IMR-90 (cell line): Measurements from ENCODE around the gene RFX2. TPM values are rescaled to one million over a fixed set of nuclear protein-coding genes. Genes with fewer than 3 reads are reported as not detected.

Experiments
- ATAC-seq: fragments of 200-7000 bp; cut with Tn5 transposase; 2 replicates; pipeline ENCODE4 v1.9.1; 2020; ENCODE audit warnings: low read depth, mild to moderate bottlenecking, moderate library complexity
- BruUV-seq: library from RNA; stranded (reverse); fragments of 400-500 nt; replicated peaks from 2 replicates; lab custom pipeline; 2021; lab: Mats Ljungman, UMichigan
- CTCF ChIA-PET: fragments of 300-600 bp; formaldehyde crosslinking; extraction: SDS; loops from one replicate; lab custom pipeline; 2021; ENCODE audit warnings: antibody characterized with exemption; lab: Yijun Ruan, JAX
- POLR2A ChIA-PET: fragments of 300-600 bp; sonication (Branson Sonifier 250); formaldehyde crosslinking; loops from one replicate; lab custom pipeline; 2022; ENCODE audit warnings: antibody characterized with exemption; ENCODE audit not compliant: unreplicated experiment; lab: Charles Lee
- DNase-seq: peaks from one replicate; pipeline ENCODE4 v3.0.0; 2013
- H2AFZ ChIP-seq: replicated peaks from 2 replicates; pipeline ENCODE3; 2013; ENCODE audit warnings: low read length, mild to moderate bottlenecking; ENCODE audit not compliant: poor library complexity
- H2AK5ac ChIP-seq: 2 replicates; pipeline ENCODE4 v1.6.1; 2013; ENCODE audit warnings: low read depth, low read length, inconsistent platforms
- H2AK9ac ChIP-seq: replicated peaks from 2 replicates; pipeline ENCODE3; 2013; ENCODE audit warnings: mild to moderate bottlenecking, low read depth, low read length, moderate library complexity; ENCODE audit not compliant: poor library complexity
- H2BK120ac ChIP-seq: 2 replicates; pipeline ENCODE4 v1.6.1; 2013; ENCODE audit warnings: low read depth, low read length, inconsistent platforms
- H2BK15ac ChIP-seq: 3 replicates; pipeline ENCODE4 v1.6.1; 2013; ENCODE audit warnings: low read depth, low read length, inconsistent platforms
- H2BK20ac ChIP-seq: 2 replicates; pipeline ENCODE4 v1.6.1; 2013; ENCODE audit warnings: low read depth, mild to moderate bottlenecking, inconsistent platforms, low read length, moderate library complexity
- H2BK5ac ChIP-seq: 2 replicates; pipeline ENCODE4 v1.6.1; 2013; ENCODE audit warnings: mild to moderate bottlenecking, low read depth, low read length, inconsistent platforms; ENCODE audit not compliant: poor library complexity, severe bottlenecking
- H3K14ac ChIP-seq: replicated peaks from 2 replicates; pipeline ENCODE4 v1.6.1; 2013; ENCODE audit warnings: low read depth, low read length, inconsistent platforms
- H3K18ac ChIP-seq: 2 replicates; pipeline ENCODE4 v1.6.1; 2013; ENCODE audit warnings: low read depth, low read length, control low read depth
- H3K23ac ChIP-seq: 2 replicates; pipeline ENCODE4 v1.6.1; 2013; ENCODE audit warnings: low read depth, low read length, inconsistent platforms
- H3K27ac ChIP-seq: 2 replicates; pipeline ENCODE4 v1.5.1; 2013; ENCODE audit warnings: mild to moderate bottlenecking, control low read depth, low read length; ENCODE audit not compliant: insufficient read depth
- H3K27me3 ChIP-seq: 2 replicates; pipeline ENCODE4 v1.6.1; 2013; ENCODE audit warnings: low read length; ENCODE audit not compliant: control insufficient read depth, insufficient read depth
- H3K36me3 ChIP-seq: 2 replicates; pipeline ENCODE4 v1.6.1; 2013; ENCODE audit warnings: low read length, mixed read lengths; ENCODE audit not compliant: control insufficient read depth, insufficient read depth
- H3K4ac ChIP-seq: 2 replicates; pipeline ENCODE4 v1.6.1; 2013; ENCODE audit warnings: low read depth, low read length, inconsistent platforms
- H3K4me1 ChIP-seq: 2 replicates; pipeline ENCODE4 v1.6.1; 2013; ENCODE audit warnings: low read length, mixed read lengths; ENCODE audit not compliant: control insufficient read depth, insufficient read depth
- H3K4me2 ChIP-seq: 2 replicates; pipeline ENCODE4 v1.6.1; 2013; ENCODE audit warnings: low read depth, mild to moderate bottlenecking, control low read depth, low read length, moderate library complexity
- H3K4me3 ChIP-seq: 2 replicates; pipeline ENCODE4 v1.5.1; 2013; ENCODE audit warnings: low read depth, mild to moderate bottlenecking, control low read depth, low read length, moderate library complexity; ENCODE audit not compliant: insufficient read depth
- H3K56ac ChIP-seq: 2 replicates; pipeline ENCODE4 v1.6.1; 2013; ENCODE audit warnings: low read length, inconsistent platforms; ENCODE audit not compliant: insufficient read depth; ENCODE audit errors: extremely low read depth
- H3K79me1 ChIP-seq, 2 experiments: 2 replicates each; pipeline ENCODE4 v1.6.1; 2013; ENCODE audit warnings: low read length in 2 of 2, inconsistent platforms in 1 of 2, low read depth in 1 of 2
- H3K9ac ChIP-seq: 2 replicates; pipeline ENCODE4 v1.6.1; 2013; ENCODE audit warnings: low read depth, low read length, control low read depth
- H3K9me1 ChIP-seq: 2 replicates; pipeline ENCODE4 v1.6.1; 2013; ENCODE audit warnings: low read length, inconsistent platforms; ENCODE audit not compliant: insufficient read depth
- H3K9me3 ChIP-seq: 2 replicates; pipeline ENCODE4 v1.6.1; 2013; ENCODE audit warnings: low read length; ENCODE audit not compliant: control insufficient read depth, insufficient read depth
- H4K20me1 ChIP-seq: 2 replicates; pipeline ENCODE4 v1.6.1; 2013; ENCODE audit warnings: low read length, inconsistent platforms; ENCODE audit not compliant: insufficient read depth
- H4K5ac ChIP-seq: 2 replicates; pipeline ENCODE4 v1.6.1; 2013; ENCODE audit warnings: mild to moderate bottlenecking, low read depth, low read length, control low read depth
- H4K8ac ChIP-seq, 2 experiments: 2 replicates each; pipeline ENCODE4 v1.6.1; 2013; ENCODE audit warnings: low read depth in 2 of 2, low read length in 2 of 2, control low read depth in 1 of 2, inconsistent platforms in 1 of 2
- H4K91ac ChIP-seq: 2 replicates; pipeline ENCODE4 v1.6.1; 2013; ENCODE audit warnings: low read depth, low read length, inconsistent platforms; ENCODE audit not compliant: insufficient read depth
- BHLHE40 ChIP-seq: fragments of 150-350 bp; IDR thresholded peaks from 2 replicates; pipeline ENCODE4 v1.6.1; 2016; ENCODE audit warnings: mild to moderate bottlenecking, low read depth, low read length
- CEBPB ChIP-seq: IDR thresholded peaks from 2 replicates; pipeline ENCODE4 v1.6.1; 2012; ENCODE audit warnings: low read depth, low read length, improper control_type of control experiment
- CHD1 ChIP-seq: IDR thresholded peaks from 2 replicates; pipeline ENCODE4 v1.6.1; 2012; ENCODE audit warnings: low read depth, low read length, improper control_type of control experiment
- CTCF ChIP-seq: conservative IDR thresholded peaks from 2 replicates; pipeline ENCODE4 v1.5.1; 2012; ENCODE audit warnings: mild to moderate bottlenecking, low read depth, low read length, improper control_type of control experiment
- ELK1 ChIP-seq: fragments of 150-350 bp; IDR thresholded peaks from 2 replicates; pipeline ENCODE4 v1.6.1; 2016; ENCODE audit warnings: low read depth, mild to moderate bottlenecking, low read length, moderate library complexity, borderline replicate concordance
- MAFK ChIP-seq: IDR thresholded peaks from 2 replicates; pipeline ENCODE4 v1.6.1; 2012; ENCODE audit warnings: low read depth, low read length, improper control_type of control experiment
- MAZ ChIP-seq: IDR thresholded peaks from 2 replicates; pipeline ENCODE4 v1.6.1; 2012; ENCODE audit warnings: low read depth, mild to moderate bottlenecking, low read length, improper control_type of control experiment, moderate library complexity, borderline replicate concordance
- MXI1 ChIP-seq: IDR thresholded peaks from 2 replicates; pipeline ENCODE4 v1.6.1; 2012; ENCODE audit warnings: low read depth, mild to moderate bottlenecking, low read length, moderate library complexity, borderline replicate concordance
- NFE2L2 ChIP-seq: fragments of 150-350 bp; IDR thresholded peaks from 2 replicates; pipeline ENCODE4 v1.6.1; 2016; ENCODE audit warnings: low read depth, mild to moderate bottlenecking, low read length
- POLR2A ChIP-seq: IDR thresholded peaks from 2 replicates; pipeline ENCODE4 v1.6.1; 2012; ENCODE audit warnings: mild to moderate bottlenecking, low read depth, low read length
- RAD21 ChIP-seq: IDR thresholded peaks from 2 replicates; pipeline ENCODE4 v1.6.1; 2012; ENCODE audit warnings: low read length, improper control_type of control experiment
- RFX5 ChIP-seq: IDR thresholded peaks from 2 replicates; pipeline ENCODE4 v1.8.0; 2012; ENCODE audit warnings: low read depth, mild to moderate bottlenecking, low read length, moderate library complexity
- SMC3 ChIP-seq: fragments of 150-350 bp; IDR thresholded peaks from 2 replicates; pipeline ENCODE4 v1.6.1; 2016; ENCODE audit warnings: low read depth, mild to moderate bottlenecking, antibody characterized with exemption, low read length, moderate library complexity
- USF2 ChIP-seq: fragments of 150-350 bp; IDR thresholded peaks from 2 replicates; pipeline ENCODE4 v1.6.1; 2017; ENCODE audit warnings: mild to moderate bottlenecking, antibody characterized with exemption, low read length, low read depth
- WGBS, 2 experiments: methylation state at CpG; one replicate each; pipeline versions ENCODE4 v1.1.5 to v1.1.7; 2013; ENCODE audit warnings: missing lambda C conversion rate in 2 of 2; ENCODE audit not compliant: insufficient read length in 1 of 2; ENCODE audit errors: extremely low coverage in 2 of 2; 5-methylcytosine and 5-hydroxymethylcytosine counted together
- dilution Hi-C: fragments of 300-500 bp; cut with HindIII; formaldehyde crosslinking; loops from one replicate; pipeline ENCODE4 v1.14.3; 2018; ENCODE audit warnings: low sequenced_read_pairs; ENCODE audit not compliant: unreplicated experiment
- in situ Hi-C: fragments of 300-500 bp; cut with MboI; formaldehyde crosslinking; loops from 3 replicates; pipeline ENCODE4 v1.14.3; 2019; ENCODE audit warnings: low sequenced_read_pairs, inconsistent platforms, mixed read lengths
- intact Hi-C: fragments of 100-400 bp; cut with micrococcal nuclease; formaldehyde crosslinking; loops from 2 replicates; pipeline ENCODE4 v1.10.0; 2022
- polyA plus RNA-seq, 3 experiments: library from polyadenylated mRNA; depleted of rRNA; stranded (reverse); fragments of >200 nt; gene quantifications; 2 replicates each; pipeline ENCODE4 v1.2.3, GENCODE V29; 2012; ENCODE audit warnings: low replicate concordance in 1 of 3
- total RNA-seq: library from RNA; depleted of rRNA; stranded (reverse); fragments of >200 nt; gene quantifications from 2 replicates; pipeline ENCODE4 v1.2.3, GENCODE V29; 2012

RFX2 gene
- total and polyA plus RNA-seq, 2 of the 4 experiments (the other 2 are of a cell fraction): 2.2 to 4.9 TPM

DNA sequence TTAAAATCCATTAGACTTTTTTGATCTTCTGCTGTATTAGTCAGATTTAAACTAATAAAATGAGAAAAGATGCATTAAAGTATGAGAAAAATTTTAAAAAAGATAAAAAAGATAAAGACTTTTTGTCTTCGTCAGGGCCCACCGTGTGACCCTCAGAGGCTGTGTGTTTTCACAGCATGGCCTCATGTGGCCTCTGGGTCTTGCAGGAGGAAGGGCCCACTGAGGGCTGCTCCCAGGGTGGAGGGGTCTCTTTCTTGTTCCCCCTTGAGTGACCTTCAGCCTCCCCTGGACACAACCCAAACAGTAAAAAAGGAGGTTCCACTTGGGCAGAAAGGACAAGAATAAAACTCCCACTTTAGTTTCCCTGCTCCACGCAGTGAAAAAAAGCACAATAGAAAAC, 75.3 kb downstream of the RFX2 start:
- ATAC-seq (no peak), DNase-seq (no peak)
- in situ Hi-C loops: no loop called here
- H3K9me1 ChIP-seq: no peaks in the 10 kb centered on the region
- no peaks in the 10 kb centered on the region for H3K9me3 ChIP-seq
- CTCF ChIA-PET: interaction anchor here (1.3 kb wide), 1 partner anchor 231 kb away, joined by 3 read pairs; no protein-coding TSS in a partner anchor
- no peak overlapping the region for H3K4ac ChIP-seq
- no peak overlapping the region for H4K91ac ChIP-seq
- no peak overlapping the region for H2BK5ac ChIP-seq
- no peaks in the 10 kb centered on the region for H3K36me3 ChIP-seq
- no peaks in the 10 kb centered on the region for H4K20me1 ChIP-seq
- H3K9ac ChIP-seq: no peak overlapping the region
- H3K23ac ChIP-seq: no peak overlapping the region
- no peak overlapping the region for H4K5ac ChIP-seq
- dilution Hi-C loops: no loop called here
- H3K27ac ChIP-seq: no peak overlapping the region
- intact Hi-C loops: no loop called here
- no peak overlapping the region for H2AK9ac ChIP-seq
- no peak overlapping the region for H2AFZ ChIP-seq
- no peak overlapping the region for H3K18ac ChIP-seq
- H2BK15ac ChIP-seq: no peak overlapping the region
- 100% methylated on average over 1 of the region's 3 CpGs; no CpG with 5 or more reads in 1 of the 2 experiments for WGBS, 2 experiments
- H3K4me1 ChIP-seq: peaks cover 4% of the 10 kb centered on the region; the same call in 1 of the 2 replicates
- H3K79me1 ChIP-seq: no peaks in the 10 kb centered on the region
- no peak overlapping the region for H2AK5ac ChIP-seq
- H3K27me3 ChIP-seq: no peaks in the 10 kb centered on the region
- H2BK120ac ChIP-seq: no peak overlapping the region
- no peak overlapping the region for H3K56ac ChIP-seq
- H3K4me2 ChIP-seq: no peak overlapping the region
- H3K14ac ChIP-seq: no peak overlapping the region
- no peak overlapping the region for H4K8ac ChIP-seq
- H3K4me3 ChIP-seq: no peak overlapping the region
- BruUV-seq: no TSS peak
- H2BK20ac ChIP-seq: no peak overlapping the region
- POLR2A ChIA-PET: no interaction called here
- no peak for TF ChIP-seq SMC3
- no peak for TF ChIP-seq ELK1
- TF ChIP-seq MAZ: no peak
- TF ChIP-seq POLR2A: no peak
- no peak for TF ChIP-seq RFX5
- TF ChIP-seq NFE2L2: no peak
- no peak for TF ChIP-seq CHD1
- TF ChIP-seq CTCF: no peak
- no peak for TF ChIP-seq MXI1
- no peak for TF ChIP-seq MAFK
- no peak for TF ChIP-seq CEBPB
- TF ChIP-seq BHLHE40: no peak
- TF ChIP-seq USF2: no peak
- no peak for TF ChIP-seq RAD21
